K562 (cell line): ENCODE results near the gene LAMA2. TPM values are rescaled to one million over a fixed set of nuclear protein-coding genes. Genes with fewer than 3 reads are reported as not detected.

Source experiments
- ARNT ChIP-seq, 2 experiments: fragments of 450-650 bp; IDR thresholded peaks; 2 replicates each; pipeline ENCODE4 v1.6.1; 2016; ENCODE audit warnings: mild to moderate bottlenecking in 1 of 2
- ATF7 ChIP-seq: fragments of 450-650 bp; IDR thresholded peaks from 2 replicates; pipeline ENCODE4 v1.7.1; 2014; ENCODE audit warnings: mild to moderate bottlenecking, moderate library complexity
- BACH1 ChIP-seq: fragments of 200-800 bp; sonication (Bioruptor generic); IDR thresholded peaks from 2 replicates; pipeline ENCODE4 v1.6.1; 2016; ENCODE audit warnings: missing genetic modification characterization, missing compliant biosample characterization
- CXXC5 ChIP-seq: fragments of 250-450 bp; sonication (Bioruptor Pico); IDR thresholded peaks from 2 replicates; pipeline ENCODE4 v1.8.0; 2022; ENCODE audit warnings: inconsistent platforms, mild to moderate bottlenecking, moderate library complexity
- DNMT1 ChIP-seq: fragments of 450-650 bp; IDR thresholded peaks from 2 replicates; pipeline ENCODE4 v1.6.1; 2016; ENCODE audit warnings: antibody characterized with exemption, mild to moderate bottlenecking
- FOXJ2 ChIP-seq: fragments of 200-800 bp; sonication (Bioruptor generic); IDR thresholded peaks from 2 replicates; pipeline ENCODE4 v1.6.1; 2016; ENCODE audit warnings: missing genetic modification characterization, missing compliant biosample characterization
- GATA2 ChIP-seq: sonication (generic); formaldehyde crosslinking; IDR thresholded peaks from 2 replicates; pipeline ENCODE4 v1.4.0; 2020; ENCODE audit warnings: mild to moderate bottlenecking, missing genetic modification reagents
- IRF2 ChIP-seq: sonication (generic); formaldehyde crosslinking; IDR thresholded peaks from 2 replicates; pipeline ENCODE4 v1.8.1; 2022; ENCODE audit warnings: mild to moderate bottlenecking, missing genetic modification reagents
- LCOR ChIP-seq: sonication (generic); formaldehyde crosslinking; IDR thresholded peaks from 2 replicates; pipeline ENCODE4 v1.8.0; 2022; ENCODE audit warnings: mild to moderate bottlenecking, missing genetic modification reagents
- MAFG ChIP-seq: fragments of 450-650 bp; conservative IDR thresholded peaks from 2 replicates; pipeline ENCODE4 v1.6.1; 2016; ENCODE audit warnings: missing genetic modification characterization, missing compliant biosample characterization
- MAFK ChIP-seq: IDR thresholded peaks from 2 replicates; pipeline ENCODE4 v1.6.1; 2011; ENCODE audit warnings: low read length, improper control_type of control experiment
- MYNN ChIP-seq, 2 experiments: sonication (generic); formaldehyde crosslinking in 1 of 2; IDR thresholded peaks; 2 replicates each; pipeline versions ENCODE4 v1.5.0 to v1.6.1; 2016 to 2020; ENCODE audit warnings: antibody characterized with exemption in 1 of 2, missing genetic modification reagents in 1 of 2
- NRF1 ChIP-seq, 2 experiments: fragments of 450-650 bp; IDR thresholded peaks in 1 of 2; conservative IDR thresholded peaks in 1 of 2; 2 replicates each; pipeline ENCODE4 v1.6.1; 2014; ENCODE audit warnings: mild to moderate bottlenecking in 2 of 2
- POLR2G ChIP-seq: fragments of 200-400 bp; formaldehyde crosslinking; IDR thresholded peaks from 2 replicates; pipeline ENCODE4 v1.6.1; 2017; ENCODE audit warnings: low read depth, mild to moderate bottlenecking, antibody characterized with exemption, low read length, moderate library complexity
- SMARCC2 ChIP-seq: fragments of 450-650 bp; IDR thresholded peaks from 2 replicates; pipeline ENCODE4 v1.6.1; 2017; ENCODE audit warnings: antibody characterized with exemption, moderate library complexity, mild to moderate bottlenecking, low read depth
- SMARCE1 ChIP-seq: fragments of 450-650 bp; IDR thresholded peaks from 2 replicates; pipeline ENCODE4 v1.7.1; 2016; ENCODE audit warnings: mild to moderate bottlenecking
- ZBTB8A ChIP-seq: fragments of 450-650 bp; IDR thresholded peaks from 2 replicates; pipeline ENCODE4 v1.6.1; 2018; ENCODE audit warnings: mild to moderate bottlenecking, moderate library complexity; ENCODE audit not compliant: partially characterized antibody
- ZEB2 ChIP-seq: fragments of 450-650 bp; IDR thresholded peaks from 2 replicates; pipeline ENCODE4 v1.6.1; 2016
- ZNF586 ChIP-seq: fragments of 450-650 bp; formaldehyde crosslinking; conservative IDR thresholded peaks from 2 replicates; pipeline ENCODE4 v1.4.0; 2020; ENCODE audit warnings: mild to moderate bottlenecking, moderate library complexity
- polyA plus RNA-seq, 8 experiments: library from polyadenylated mRNA; depleted of rRNA in 4 of 8; stranded (reverse) in 5 of 8; unstranded in 3 of 8; fragments of >200 nt; fragmentation: Nextera tagmentation in 2 of 8; fragmentation: Illumina TruSeq in 1 of 8; extraction: Ambion mirVana in 2 of 8; extraction: Trizol in 1 of 8; gene quantifications; 2 replicates each; pipeline versions ENCODE4 v1.2.1 to v1.2.3, GENCODE V29; 2011 to 2014; ENCODE audit warnings: inconsistent platforms in 1 of 8, missing spikeins in 1 of 8
- total RNA-seq, 7 experiments: library from RNA; depleted of rRNA in 6 of 7; stranded (reverse); fragments of >200 nt in 6 of 7; fragmentation: Illumina TruSeq in 2 of 7; extraction: Trizol in 2 of 7; gene quantifications; 2 replicates each; pipeline versions ENCODE4 v1.2.1 to v1.2.3, GENCODE V29; 2011 to 2021; ENCODE audit warnings: low replicate concordance in 1 of 7
- TF ChIP-seq, protein P1 (sequence below), 2 experiments: fragments of 450-650 bp in 1 of 2; sonication (generic) in 1 of 2; formaldehyde crosslinking in 1 of 2; IDR thresholded peaks; 2 replicates each; pipeline versions ENCODE4 v1.7.1 to v1.9.0; 2016 to 2022; ENCODE audit warnings: inconsistent platforms in 1 of 2, mild to moderate bottlenecking in 1 of 2, missing genetic modification reagents in 1 of 2

LAMA2 gene
- total and polyA plus RNA-seq, 9 of the 15 experiments (the other 6 are each of a cell fraction or from before 2014, with no cell fraction given), result 0.04 to 1.5 (median 0.36) TPM

GRCh38 chr6:129500958-129501739 lies 618.2 kb downstream of the LAMA2 start (continued):
- TF ChIP-seq, protein P1, sequence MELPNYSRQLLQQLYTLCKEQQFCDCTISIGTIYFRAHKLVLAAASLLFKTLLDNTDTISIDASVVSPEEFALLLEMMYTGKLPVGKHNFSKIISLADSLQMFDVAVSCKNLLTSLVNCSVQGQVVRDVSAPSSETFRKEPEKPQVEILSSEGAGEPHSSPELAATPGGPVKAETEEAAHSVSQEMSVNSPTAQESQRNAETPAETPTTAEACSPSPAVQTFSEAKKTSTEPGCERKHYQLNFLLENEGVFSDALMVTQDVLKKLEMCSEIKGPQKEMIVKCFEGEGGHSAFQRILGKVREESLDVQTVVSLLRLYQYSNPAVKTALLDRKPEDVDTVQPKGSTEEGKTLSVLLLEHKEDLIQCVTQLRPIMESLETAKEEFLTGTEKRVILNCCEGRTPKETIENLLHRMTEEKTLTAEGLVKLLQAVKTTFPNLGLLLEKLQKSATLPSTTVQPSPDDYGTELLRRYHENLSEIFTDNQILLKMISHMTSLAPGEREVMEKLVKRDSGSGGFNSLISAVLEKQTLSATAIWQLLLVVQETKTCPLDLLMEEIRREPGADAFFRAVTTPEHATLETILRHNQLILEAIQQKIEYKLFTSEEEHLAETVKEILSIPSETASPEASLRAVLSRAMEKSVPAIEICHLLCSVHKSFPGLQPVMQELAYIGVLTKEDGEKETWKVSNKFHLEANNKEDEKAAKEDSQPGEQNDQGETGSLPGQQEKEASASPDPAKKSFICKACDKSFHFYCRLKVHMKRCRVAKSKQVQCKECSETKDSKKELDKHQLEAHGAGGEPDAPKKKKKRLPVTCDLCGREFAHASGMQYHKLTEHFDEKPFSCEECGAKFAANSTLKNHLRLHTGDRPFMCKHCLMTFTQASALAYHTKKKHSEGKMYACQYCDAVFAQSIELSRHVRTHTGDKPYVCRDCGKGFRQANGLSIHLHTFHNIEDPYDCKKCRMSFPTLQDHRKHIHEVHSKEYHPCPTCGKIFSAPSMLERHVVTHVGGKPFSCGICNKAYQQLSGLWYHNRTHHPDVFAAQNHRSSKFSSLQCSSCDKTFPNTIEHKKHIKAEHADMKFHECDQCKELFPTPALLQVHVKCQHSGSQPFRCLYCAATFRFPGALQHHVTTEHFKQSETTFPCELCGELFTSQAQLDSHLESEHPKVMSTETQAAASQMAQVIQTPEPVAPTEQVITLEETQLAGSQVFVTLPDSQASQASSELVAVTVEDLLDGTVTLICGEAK (IDR thresholded peaks at IDR 0.05), result peak; percentile 34; the same call in 1 of the 2 replicates
- TF ChIP-seq, protein P1 (CRISPR knock-in tag; IDR thresholded peaks at IDR 0.05), result no peak
- TF ChIP-seq DNMT1, result no peak
- TF ChIP-seq ATF7, result peak; percentile 60
- TF ChIP-seq LCOR (CRISPR knock-in tag), result peak; percentile 76; the same call in 1 of the 2 replicates
- peak; percentile 95 for TF ChIP-seq BACH1 (tag)
- TF ChIP-seq SMARCE1, result peak; percentile 80
- no peak for TF ChIP-seq ZBTB8A
- peak; percentile 70 for TF ChIP-seq SMARCC2
- TF ChIP-seq MYNN (IDR thresholded peaks at IDR 0.05), result 0 out of 2 replicates have a peak, but pooled peaks have one; percentile 6
- TF ChIP-seq MYNN (CRISPR knock-in tag; IDR thresholded peaks at IDR 0.05), result no peak
- peak; percentile 100 for TF ChIP-seq MAFK
- TF ChIP-seq POLR2G, result no peak
- peak; percentile 55; the same call in 1 of the 2 replicates for TF ChIP-seq ZEB2
- TF ChIP-seq FOXJ2 (tag), result peak; percentile 45; the same call in 1 of the 2 replicates
- peak; percentile 45; the same call in 1 of the 2 replicates for TF ChIP-seq GATA2
- TF ChIP-seq ZNF586 (CRISPR knock-in tag), result no peak
- TF ChIP-seq MAFG, result peak; percentile 100
- peak in 1 of 2 experiments; percentile 47; a peak in 3 of 4 replicates for TF ChIP-seq NRF1 (conservative IDR thresholded peaks at IDR 0.05 in 1 of 2, IDR thresholded peaks at IDR 0.05 in 1 of 2)
- no peak for TF ChIP-seq IRF2 (CRISPR knock-in tag)
- TF ChIP-seq CXXC5 (CRISPR knock-in tag), result peak; percentile 28; the same call in 1 of the 2 replicates
- 0 out of 4 replicates have a peak, but pooled peaks of 1 of the 2 experiments have one; percentile 21 for TF ChIP-seq ARNT (IDR thresholded peaks at IDR 0.05)
